ENCODE results near the gene CXCL11. TPM values are rescaled to one million over a fixed set of nuclear protein-coding genes. Genes with fewer than 3 reads are reported as not detected.
"Not testable (repeated sequence)": the region's sequence is repeated elsewhere in the genome, so short reads cannot be mapped to it uniquely, and the experiment has no call there.

CXCL11 gene
- under 1 TPM in 4 of 5 donors, not detected in 1; 0.15 to 0.36 (median 0.21) TPM for polyA plus RNA-seq (ENCODE audit: insufficient read depth in 1 of 5, insufficient read length in 5 of 5, low replicate concordance in 1 of 5)
- long read RNA-seq, donor 1 = 0 reads
- long read RNA-seq, donor 2 = 0 reads
- long read RNA-seq, donor 3 = 0 reads
- long read RNA-seq, donor 4 = 0 reads
- long read RNA-seq, donor 5, partial matches to known transcripts = 0 of 1 reads
- long read RNA-seq, donor 5, other reads (novel, unspliced or antisense) = 0 of 1 reads
- long read RNA-seq, donor 6 = 0 reads
- long read RNA-seq, donor 7 = 0 reads
- long read RNA-seq, donor 8 = 0 reads

GRCh38 chr4:76035799-76036380, at the start of gene CXCL11:
Gene CXCL11, minus strand, starts transcription at chr4:76036070. Its CDS starts 83 bp downstream, at chr4:76035987.
- no peak for DNase-seq

- no peak for DNase-seq
These were observed 48.7 kb upstream of the CXCL11 start for GRCh38 chr4:76084542-76084941.

- DNase-seq = no peak
These were observed 47.6 kb upstream of the CXCL11 start for GRCh38 chr4:76083386-76083988.

- DNase-seq = no peak
These were observed 42.3 kb upstream of the CXCL11 start for GRCh38 chr4:76078033-76078613.

- DNase-seq = no peak
These were observed 39.2 kb upstream of the CXCL11 start for GRCh38 chr4:76074993-76075600.

- no peak for DNase-seq
These were observed 38.6 kb upstream of the CXCL11 start, which contains the start of gene ART3 for GRCh38 chr4:76074468-76074867. Gene ART3, plus strand, starts transcription at chr4:76074709. Its CDS starts 1,181 bp downstream, at chr4:76075890.

- no peak for DNase-seq
These were observed 36.9 kb upstream of the CXCL11 start for GRCh38 chr4:76072760-76073159.

- DNase-seq = peak; percentile 35 to 63
These were observed 31.9 kb upstream of the CXCL11 start for GRCh38 chr4:76067652-76068286.

GRCh38 chr4:76066546-76066945, 30.7 kb upstream of the CXCL11 start:
- no peak for DNase-seq

GRCh38 chr4:76061982-76062381, 26.1 kb upstream of the CXCL11 start:
- DNase-seq = no peak

- DNase-seq = no peak
These were observed 25.6 kb upstream of the CXCL11 start for GRCh38 chr4:76061421-76061820.

- DNase-seq = no peak
These were observed 24.6 kb upstream of the CXCL11 start for GRCh38 chr4:76060506-76060905.

- DNase-seq = no peak
These were observed 23.9 kb upstream of the CXCL11 start for GRCh38 chr4:76059750-76060149.

GRCh38 chr4:76058888-76059426, 23.1 kb upstream of the CXCL11 start:
- DNase-seq = no peak

- no peak for DNase-seq
These were observed 22.4 kb upstream of the CXCL11 start for GRCh38 chr4:76058302-76058701.

GRCh38 chr4:76055421-76055820, 19.6 kb upstream of the CXCL11 start:
- DNase-seq = no peak

GRCh38 chr4:76055016-76055415, 19.1 kb upstream of the CXCL11 start:
- no peak for DNase-seq

- peak in 1 of 2 donors; percentile 20 for DNase-seq
These were observed 17.9 kb upstream of the CXCL11 start for GRCh38 chr4:76053730-76054129.

- not testable (repeated sequence) for DNase-seq
These were observed 14.7 kb upstream of the CXCL11 start for GRCh38 chr4:76050560-76051050.

- not testable (repeated sequence) for DNase-seq
These were observed 14.1 kb upstream of the CXCL11 start for GRCh38 chr4:76049860-76050416.

- DNase-seq = not testable (repeated sequence)
These were observed 8.8 kb upstream of the CXCL11 start for GRCh38 chr4:76044686-76045085.

Measured in right lung (tissue), 10 donors.